H4 (cell line): ENCODE results near the gene SEC16A. TPM values are rescaled to one million over a fixed set of nuclear protein-coding genes. Genes with fewer than 3 reads are reported as not detected.

ENCODE experiments used
- DNase-seq: peaks from one replicate; pipeline ENCODE4 v3.0.0-alpha.2; 2015; ENCODE audit warnings: low spot score
- total RNA-seq: library from RNA; depleted of rRNA; stranded (reverse); fragments of >200 nt; shearing (Covaris generic); gene quantifications from 2 replicates; pipeline ENCODE4 v1.2.3, GENCODE V29; 2014

Gene SEC16A
- total RNA-seq, 1 experiment from 2014 or later: 19.0 TPM

- no peak for DNase-seq
Observed at GRCh38 chr9:136517950-136518349, 35.1 kb upstream of the SEC16A start.

GRCh38 chr9:136517012-136517743, 34.3 kb upstream of the SEC16A start:
- no peak for DNase-seq

GRCh38 chr9:136516191-136516654, 33.4 kb upstream of the SEC16A start:
- no peak for DNase-seq

- no peak for DNase-seq
Observed at GRCh38 chr9:136515276-136515675, 32.4 kb upstream of the SEC16A start.

- DNase-seq: no peak
Observed at GRCh38 chr9:136514022-136514714, 31.3 kb upstream of the SEC16A start.

GRCh38 chr9:136513191-136513590, 30.4 kb upstream of the SEC16A start:
- no peak for DNase-seq

GRCh38 chr9:136512651-136513071, 29.8 kb upstream of the SEC16A start:
- no peak for DNase-seq

- no peak for DNase-seq
Observed at GRCh38 chr9:136511670-136512592, 29.1 kb upstream of the SEC16A start.

- no peak for DNase-seq
Observed at GRCh38 chr9:136511144-136511669, 28.4 kb upstream of the SEC16A start.

GRCh38 chr9:136510561-136510960, 27.7 kb upstream of the SEC16A start:
- no peak for DNase-seq

GRCh38 chr9:136509549-136509948, 26.7 kb upstream of the SEC16A start:
- no peak for DNase-seq

- no peak for DNase-seq
Observed at GRCh38 chr9:136508729-136509500, 26.1 kb upstream of the SEC16A start.

- no peak for DNase-seq
Observed at GRCh38 chr9:136507992-136508375, 25.1 kb upstream of the SEC16A start.

GRCh38 chr9:136507221-136507991, 24.6 kb upstream of the SEC16A start:
- no peak for DNase-seq

- no peak for DNase-seq
Observed at GRCh38 chr9:136506425-136506824, 23.6 kb upstream of the SEC16A start.

GRCh38 chr9:136505406-136506403, 22.9 kb upstream of the SEC16A start:
- DNase-seq: no peak

GRCh38 chr9:136504512-136505348, 21.9 kb upstream of the SEC16A start:
- DNase-seq: no peak

- no peak for DNase-seq
Observed at GRCh38 chr9:136502940-136503550, 20.2 kb upstream of the SEC16A start.
